WI38 (cell line): Measurements from ENCODE around the gene AUH.

Experiments
- H3K4me3 ChIP-seq: 2 replicates; pipeline ENCODE4 v1.5.1; 2011; ENCODE audit warnings: low read depth, mild to moderate bottlenecking, control low read depth, low read length
- TF ChIP-seq, protein P1 (sequence below): IDR thresholded peaks from 2 replicates; pipeline ENCODE4 v1.5.1; 2012; ENCODE audit warnings: low read depth, mild to moderate bottlenecking, control low read depth, low read length

The AUH gene

DNA sequence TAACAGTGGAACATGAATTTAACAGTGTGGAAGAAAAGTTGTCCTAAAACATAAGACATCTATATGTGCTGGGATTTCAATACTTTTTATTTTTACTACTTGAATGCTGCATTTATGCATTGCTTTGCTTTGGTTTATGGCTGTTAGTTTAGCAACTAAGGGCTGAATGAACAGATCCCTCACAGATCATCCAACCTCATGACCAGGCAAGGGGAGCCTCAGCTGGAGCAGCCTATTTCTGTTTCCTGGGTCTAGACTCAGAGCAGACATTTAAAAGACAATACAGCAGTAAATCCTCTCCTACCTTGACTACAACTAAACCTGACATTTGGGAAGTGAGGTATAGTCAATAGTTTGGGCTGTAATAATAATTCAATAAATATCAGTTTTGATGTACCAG is 163.3 kb downstream of the AUH start:
- H3K4me3 ChIP-seq = no peak overlapping the region

DNA sequence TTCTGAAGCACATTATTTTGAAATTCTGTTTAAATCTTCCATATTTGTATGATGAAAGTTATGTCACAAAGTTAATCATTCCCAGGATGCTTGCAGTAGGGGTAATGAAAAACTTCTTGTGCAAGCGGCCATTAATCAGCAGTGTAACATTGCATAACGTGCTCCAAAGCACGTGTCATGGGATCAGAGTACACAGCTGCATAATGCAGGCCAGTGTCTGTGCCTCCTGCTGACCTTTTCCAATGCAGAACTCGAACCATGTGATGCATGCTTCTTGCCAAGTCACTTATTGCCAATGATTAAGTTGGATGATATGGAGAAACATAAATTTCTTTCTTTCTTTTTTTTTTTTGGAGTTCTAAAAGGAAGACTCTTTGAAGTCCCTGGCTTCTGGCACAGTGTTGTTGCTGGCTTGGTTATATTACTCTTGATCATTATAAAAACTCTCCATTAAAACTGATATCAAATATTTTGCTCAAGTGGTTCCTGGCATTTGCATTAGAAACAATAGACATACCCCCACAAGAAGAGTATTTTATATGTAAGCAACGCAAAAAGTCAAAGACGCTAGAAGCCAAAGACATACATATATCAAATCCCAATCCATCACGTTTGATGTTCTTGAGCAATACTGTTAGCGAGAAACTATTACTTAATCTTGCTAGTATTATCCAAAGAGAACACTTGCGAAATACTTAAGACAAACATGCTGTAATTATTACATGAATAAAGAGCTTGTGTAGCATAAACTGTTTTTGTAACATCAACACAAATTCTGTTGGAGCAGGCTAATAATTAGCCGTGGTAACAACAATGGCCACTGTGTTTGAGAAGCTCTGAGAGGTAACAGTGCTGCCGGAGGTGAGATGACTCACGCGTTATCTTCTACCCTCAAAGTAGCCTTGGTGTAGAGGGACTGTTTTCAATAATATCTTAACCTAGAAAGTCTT is 164.2 kb downstream of the AUH start:
- H3K4me3 ChIP-seq = no peak overlapping the region
- TF ChIP-seq, protein P1, sequence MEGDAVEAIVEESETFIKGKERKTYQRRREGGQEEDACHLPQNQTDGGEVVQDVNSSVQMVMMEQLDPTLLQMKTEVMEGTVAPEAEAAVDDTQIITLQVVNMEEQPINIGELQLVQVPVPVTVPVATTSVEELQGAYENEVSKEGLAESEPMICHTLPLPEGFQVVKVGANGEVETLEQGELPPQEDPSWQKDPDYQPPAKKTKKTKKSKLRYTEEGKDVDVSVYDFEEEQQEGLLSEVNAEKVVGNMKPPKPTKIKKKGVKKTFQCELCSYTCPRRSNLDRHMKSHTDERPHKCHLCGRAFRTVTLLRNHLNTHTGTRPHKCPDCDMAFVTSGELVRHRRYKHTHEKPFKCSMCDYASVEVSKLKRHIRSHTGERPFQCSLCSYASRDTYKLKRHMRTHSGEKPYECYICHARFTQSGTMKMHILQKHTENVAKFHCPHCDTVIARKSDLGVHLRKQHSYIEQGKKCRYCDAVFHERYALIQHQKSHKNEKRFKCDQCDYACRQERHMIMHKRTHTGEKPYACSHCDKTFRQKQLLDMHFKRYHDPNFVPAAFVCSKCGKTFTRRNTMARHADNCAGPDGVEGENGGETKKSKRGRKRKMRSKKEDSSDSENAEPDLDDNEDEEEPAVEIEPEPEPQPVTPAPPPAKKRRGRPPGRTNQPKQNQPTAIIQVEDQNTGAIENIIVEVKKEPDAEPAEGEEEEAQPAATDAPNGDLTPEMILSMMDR = no peak

More for the DNA sequence above, 163.3 kb downstream of the AUH start:
- TF ChIP-seq, protein P1 = no peak

- H3K4me3 ChIP-seq = no peak overlapping the region
- TF ChIP-seq, protein P1 = no peak
Measured at GRCh38 chr9:91196103-91196950, 165.4 kb downstream of the AUH start.

- TF ChIP-seq, protein P1 = no peak
- H3K4me3 ChIP-seq = no peak overlapping the region
Measured at GRCh38 chr9:91195372-91196012, 166.2 kb downstream of the AUH start.

DNA sequence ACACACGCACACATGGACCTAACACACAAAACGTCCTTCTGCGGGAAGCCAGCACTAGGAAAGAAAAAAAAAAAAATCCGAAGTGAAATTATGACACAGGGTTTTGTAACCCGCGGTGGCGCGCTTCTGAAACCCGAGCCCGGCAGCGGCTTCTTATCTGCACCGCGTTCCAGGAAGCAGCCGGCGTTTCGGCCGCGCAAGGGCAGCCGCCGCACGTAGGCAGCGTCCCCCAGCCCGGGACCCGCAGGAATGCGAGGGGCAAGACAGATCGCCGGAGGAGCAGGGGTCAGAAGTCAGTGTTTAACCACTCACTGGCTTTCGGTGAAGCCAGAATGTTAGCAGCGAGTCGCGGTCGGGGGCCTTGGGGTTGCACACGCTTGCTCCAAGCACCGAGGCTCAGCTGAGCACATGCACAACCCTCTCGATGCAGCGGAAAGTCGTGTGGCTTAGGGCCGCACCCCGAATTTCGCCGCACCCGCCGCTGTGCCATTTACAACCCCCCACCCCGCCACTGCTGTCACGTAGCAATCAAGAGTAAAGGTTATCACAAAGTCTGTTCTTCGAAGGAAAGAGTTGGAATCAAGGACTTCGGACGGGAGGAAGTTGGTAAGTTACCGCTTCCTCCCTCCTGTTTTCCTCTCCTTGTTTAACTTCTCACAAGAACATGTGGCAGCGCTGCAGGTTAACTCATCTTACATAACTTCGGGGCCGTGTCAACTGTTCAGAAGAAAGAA is 167.9 kb downstream of the AUH start:
- peak overlapping the region; percentile 54 for H3K4me3 ChIP-seq
- TF ChIP-seq, protein P1 = no peak

- peak overlapping the region; percentile 54 for H3K4me3 ChIP-seq
Measured at GRCh38 chr9:91193087-91193657, 168.5 kb downstream of the AUH start.

More at GRCh38 chr9:91193087-91193657, 168.5 kb downstream of the AUH start:
- TF ChIP-seq, protein P1 = no peak
